ENCODE measurements around the gene MSH2.
A peak's percentile ranks its signal among the peaks of the same experiment; 100 is the strongest.
"Not testable (repeated sequence)": the region's sequence is repeated elsewhere in the genome, so short reads cannot be mapped to it uniquely, and the experiment has no call there.

MSH2 gene

DNA sequence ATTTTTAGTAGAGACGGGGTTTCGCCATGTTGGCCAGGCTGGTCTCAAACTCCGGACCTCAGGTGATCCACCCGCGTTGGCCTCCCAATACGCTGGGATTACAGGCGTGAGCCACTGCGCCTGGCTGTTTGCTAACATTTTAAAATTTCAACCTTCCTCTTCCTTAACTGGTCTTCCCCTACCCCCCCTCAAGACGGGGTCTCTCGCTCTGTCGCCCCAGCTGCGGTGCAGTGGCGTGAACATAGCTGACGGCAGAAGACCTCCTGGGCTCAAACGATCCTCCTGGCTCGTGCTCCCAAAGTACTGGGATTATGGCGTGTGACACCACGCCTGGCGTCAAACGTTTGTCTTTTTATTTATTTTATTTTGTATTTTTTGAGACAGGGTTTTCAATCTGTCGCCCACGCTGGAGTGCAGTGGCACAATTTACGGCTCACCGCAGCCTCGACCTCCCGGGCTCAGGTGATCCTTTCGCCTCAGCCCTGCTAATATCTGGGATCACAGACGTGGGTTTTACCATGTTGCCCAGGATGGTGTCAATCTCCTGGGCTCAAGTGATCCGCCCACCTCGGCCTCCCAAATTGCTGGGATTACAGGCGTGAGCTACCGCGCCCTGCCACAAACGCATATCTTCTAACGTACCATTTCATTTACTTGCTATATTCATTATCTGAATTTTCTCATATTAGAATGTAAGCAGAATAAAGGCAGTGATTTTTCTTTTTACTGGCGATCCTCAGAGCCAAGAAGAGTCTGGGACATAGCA lies 984 bp upstream of the MSH2 start:
- TF ChIP-seq, protein P1, sequence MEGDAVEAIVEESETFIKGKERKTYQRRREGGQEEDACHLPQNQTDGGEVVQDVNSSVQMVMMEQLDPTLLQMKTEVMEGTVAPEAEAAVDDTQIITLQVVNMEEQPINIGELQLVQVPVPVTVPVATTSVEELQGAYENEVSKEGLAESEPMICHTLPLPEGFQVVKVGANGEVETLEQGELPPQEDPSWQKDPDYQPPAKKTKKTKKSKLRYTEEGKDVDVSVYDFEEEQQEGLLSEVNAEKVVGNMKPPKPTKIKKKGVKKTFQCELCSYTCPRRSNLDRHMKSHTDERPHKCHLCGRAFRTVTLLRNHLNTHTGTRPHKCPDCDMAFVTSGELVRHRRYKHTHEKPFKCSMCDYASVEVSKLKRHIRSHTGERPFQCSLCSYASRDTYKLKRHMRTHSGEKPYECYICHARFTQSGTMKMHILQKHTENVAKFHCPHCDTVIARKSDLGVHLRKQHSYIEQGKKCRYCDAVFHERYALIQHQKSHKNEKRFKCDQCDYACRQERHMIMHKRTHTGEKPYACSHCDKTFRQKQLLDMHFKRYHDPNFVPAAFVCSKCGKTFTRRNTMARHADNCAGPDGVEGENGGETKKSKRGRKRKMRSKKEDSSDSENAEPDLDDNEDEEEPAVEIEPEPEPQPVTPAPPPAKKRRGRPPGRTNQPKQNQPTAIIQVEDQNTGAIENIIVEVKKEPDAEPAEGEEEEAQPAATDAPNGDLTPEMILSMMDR (conservative IDR thresholded peaks at IDR 0.05), result no peak
- peak overlapping the region; percentile 81 for H3K27ac ChIP-seq

DNA sequence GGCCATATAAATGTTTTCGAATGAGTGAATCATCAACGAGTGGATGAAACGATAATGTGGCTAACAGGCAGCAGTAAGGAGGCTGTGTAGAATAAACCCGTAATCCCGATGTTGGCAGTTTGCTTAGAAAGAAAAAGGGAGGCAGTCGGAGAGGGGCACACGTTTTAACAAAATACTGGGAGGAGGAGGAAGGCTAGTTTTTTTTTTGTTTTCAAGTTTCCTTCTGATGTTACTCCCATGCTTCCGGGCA lies 476 bp upstream of the MSH2 start:
- TF ChIP-seq, protein P1 (conservative IDR thresholded peaks at IDR 0.05), result no peak
- peak overlapping the region; percentile 81 for H3K27ac ChIP-seq

DNA sequence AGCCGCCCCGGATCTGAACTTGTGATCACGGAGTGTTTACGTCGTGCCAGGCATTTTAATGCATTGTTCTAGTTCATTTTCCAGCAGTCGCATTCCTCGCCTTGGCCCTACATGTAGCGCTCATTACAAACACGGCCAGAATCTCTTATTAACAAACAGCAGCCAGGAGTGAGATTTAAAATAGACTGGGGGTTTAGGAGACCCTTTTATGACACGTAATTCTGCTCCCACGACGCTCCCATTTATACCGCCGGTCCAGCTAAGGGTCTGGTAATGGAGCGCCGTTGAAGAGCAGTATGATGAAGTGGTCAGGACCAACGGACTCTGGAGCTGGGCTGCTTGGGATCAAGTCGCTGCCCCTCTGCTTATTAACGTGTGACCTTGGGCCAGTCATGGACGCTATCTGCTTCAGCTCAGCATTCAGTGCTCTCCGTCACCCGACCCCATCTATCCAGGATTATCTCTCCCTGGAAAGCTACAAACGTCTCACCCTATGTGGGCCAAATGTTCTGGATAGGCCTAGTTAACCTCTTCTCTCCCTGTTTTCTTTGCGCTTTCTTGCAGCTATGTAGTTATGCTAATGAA lies 745 bp downstream of the MSH2 start:
- H3K27ac ChIP-seq, result peak overlapping the region; percentile 81
- TF ChIP-seq, protein P1 (conservative IDR thresholded peaks at IDR 0.05), result no peak

DNA sequence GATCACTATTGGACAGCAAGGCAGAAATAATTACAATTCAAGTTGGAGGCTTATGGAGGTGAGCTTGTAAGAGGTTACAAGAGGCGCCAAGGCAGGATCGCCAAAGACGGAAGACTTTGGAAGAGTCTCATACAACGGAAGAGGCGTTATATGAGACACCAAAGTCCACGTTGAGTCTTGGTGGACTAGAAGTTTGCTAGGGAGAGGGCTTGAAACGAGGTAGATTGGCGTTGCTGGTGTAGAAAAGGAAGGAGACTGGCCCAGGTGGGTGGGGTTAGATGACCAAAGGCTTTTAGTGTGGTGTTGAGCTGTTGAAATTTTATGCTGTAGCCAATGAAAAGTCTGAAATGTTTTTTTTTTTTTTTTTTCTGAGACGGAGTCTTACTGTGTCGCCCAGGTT lies 1.4 kb downstream of the MSH2 start:
- TF ChIP-seq, protein P1 (conservative IDR thresholded peaks at IDR 0.05), result no peak

DNA sequence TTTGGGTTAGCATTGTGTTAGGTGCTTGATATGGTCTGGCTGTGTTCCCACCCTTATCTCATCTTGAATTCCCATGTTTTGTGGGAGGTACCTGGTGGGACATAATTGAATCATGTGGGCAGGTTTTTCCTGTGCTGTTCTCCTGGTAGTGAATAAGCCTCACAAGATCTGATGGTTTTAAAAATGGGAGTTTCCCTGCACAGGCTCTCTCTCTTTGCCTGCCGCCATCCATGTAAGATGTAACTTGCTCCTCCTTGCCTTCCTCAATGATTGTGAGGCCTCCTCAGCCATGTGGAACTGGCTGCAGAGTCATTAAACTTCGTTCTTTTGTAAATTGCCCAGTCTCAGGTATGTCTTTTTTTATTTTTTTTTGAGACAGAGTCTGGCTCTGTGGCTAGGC lies 2.8 kb downstream of the MSH2 start:
- H3K27ac ChIP-seq, result no peak overlapping the region
- TF ChIP-seq, protein P1 (conservative IDR thresholded peaks at IDR 0.05), result no peak

More for the DNA sequence above, 1.4 kb downstream of the MSH2 start:
- H3K27ac ChIP-seq, result peak overlapping the region; percentile 81; the same call in 1 of the 2 replicates

DNA sequence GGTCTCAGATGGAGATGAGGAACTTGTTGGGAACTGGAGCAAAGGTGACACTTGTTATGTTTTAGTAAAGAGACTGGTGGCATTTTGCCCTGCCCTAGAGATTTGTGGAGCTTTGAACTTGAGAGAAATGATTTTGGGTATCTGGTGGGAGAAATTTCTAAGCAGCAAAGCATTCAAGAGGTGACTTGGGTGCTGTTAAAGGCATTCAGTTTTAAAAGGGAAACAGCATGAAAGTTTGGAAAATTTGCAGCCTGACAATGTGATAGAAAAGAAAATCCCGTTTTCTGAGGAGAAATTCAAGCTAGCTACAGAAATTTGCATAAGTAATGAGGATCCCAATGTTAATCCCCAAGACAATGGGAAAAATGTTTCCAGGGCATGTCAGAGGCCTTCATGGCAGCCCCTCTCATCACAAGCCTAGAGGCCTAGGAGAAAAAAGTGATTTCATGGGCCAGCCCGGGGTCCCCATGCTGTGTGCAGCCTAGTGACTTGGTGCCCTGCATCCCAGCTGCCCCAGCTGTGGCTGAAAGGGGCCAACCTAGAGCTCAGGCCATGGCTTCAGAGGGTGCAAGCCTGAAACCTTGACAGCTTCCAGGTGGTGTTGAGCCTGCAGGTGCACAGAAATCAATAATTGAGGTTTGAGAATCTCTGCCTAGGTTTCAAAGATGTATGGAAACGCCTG lies 3.8 kb downstream of the MSH2 start:
- not testable (repeated sequence) for H3K27ac ChIP-seq

DNA sequence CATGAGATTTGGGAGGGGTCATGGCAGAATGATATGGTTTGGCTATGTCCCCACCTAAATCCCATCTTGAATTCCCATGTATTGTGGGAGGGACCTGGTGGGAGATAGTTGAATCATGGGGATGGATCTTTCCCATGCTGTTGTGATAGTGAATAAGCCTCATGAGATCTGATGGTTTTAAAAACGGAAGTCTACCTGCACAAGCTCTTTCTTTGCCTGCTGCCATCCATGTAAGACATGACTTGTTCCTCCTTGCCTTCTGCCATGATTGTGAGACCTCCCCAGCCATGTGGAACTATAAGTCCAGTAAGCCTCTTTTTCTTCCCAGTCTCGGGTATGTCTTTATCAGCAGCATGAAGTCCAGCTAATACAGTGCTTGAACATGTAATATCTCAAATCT lies 5.0 kb downstream of the MSH2 start:
- H3K27ac ChIP-seq, result not testable (repeated sequence)

DNA sequence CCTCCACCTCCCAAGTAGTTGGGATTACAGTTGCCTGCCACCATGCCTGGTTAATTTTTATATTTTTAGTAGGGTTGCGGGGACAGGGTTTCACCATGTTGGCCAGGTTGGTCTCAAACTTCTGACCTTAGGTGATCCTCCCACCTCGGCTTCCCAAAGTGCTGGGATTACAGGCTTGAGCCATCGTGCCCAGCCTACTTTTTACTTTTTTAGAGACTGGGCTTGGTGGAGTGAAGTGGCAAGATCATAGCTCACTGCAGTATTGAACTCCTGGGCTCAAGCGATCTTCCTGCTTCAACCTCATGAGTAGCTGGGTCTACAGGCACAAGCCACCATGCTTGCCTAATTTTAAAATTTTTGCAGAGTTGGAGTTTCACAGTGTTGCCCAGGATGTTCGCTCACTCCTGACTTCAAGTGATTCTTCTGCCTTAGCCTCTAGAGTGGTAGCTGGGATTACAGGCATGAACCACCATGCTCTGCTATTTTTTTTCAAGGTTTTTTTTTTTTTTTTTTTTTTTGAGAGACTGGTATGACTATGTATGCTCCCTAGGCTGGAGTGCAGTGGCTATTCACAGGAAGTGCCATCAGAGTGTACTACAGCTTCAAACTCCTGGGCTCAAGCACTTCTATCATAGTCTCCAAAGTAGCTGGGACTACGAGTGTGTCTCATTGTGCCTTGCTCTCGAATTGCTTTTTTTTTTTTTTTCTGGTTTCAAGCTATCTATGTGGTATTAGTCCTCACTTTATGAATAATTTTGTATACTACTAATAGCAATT lies 11.9 kb downstream of the MSH2 start:
- no peak overlapping the region for H3K27ac ChIP-seq
- TF ChIP-seq, protein P1 (conservative IDR thresholded peaks at IDR 0.05), result no peak

All from VCaP (cell line).